DOHH2 (cell line): ENCODE data around the gene VPS52.

Source experiments
- H3F3A ChIP-seq: fragments of 200-600 bp; sonication (generic), shearing (Covaris generic); 2 replicates; pipeline ENCODE4 v1.6.0; 2016; ENCODE audit warnings: antibody characterized with exemption, mild to moderate bottlenecking; ENCODE audit not compliant: control insufficient read depth, insufficient read depth
- H3K27ac ChIP-seq: fragments of 200-600 bp; sonication (generic); 2 replicates; pipeline ENCODE4 v1.5.1; 2014; ENCODE audit warnings: low read depth, mild to moderate bottlenecking, low read length, moderate library complexity
- H3K27me3 ChIP-seq: fragments of 200-600 bp; sonication (generic); 2 replicates; pipeline ENCODE4 v1.6.1; 2014; ENCODE audit warnings: mild to moderate bottlenecking, low read length, mixed read lengths; ENCODE audit not compliant: control insufficient read depth
- H3K36me3 ChIP-seq: fragments of 200-600 bp; sonication (generic); 2 replicates; pipeline ENCODE4 v1.6.1; 2014; ENCODE audit warnings: mild to moderate bottlenecking, low read length, moderate library complexity, mixed read lengths; ENCODE audit not compliant: control insufficient read depth
- H3K4me1 ChIP-seq: fragments of 200-600 bp; sonication (generic); 2 replicates; pipeline ENCODE4 v1.6.1; 2014; ENCODE audit warnings: mild to moderate bottlenecking, low read length, mixed read lengths; ENCODE audit not compliant: control insufficient read depth
- H3K4me2 ChIP-seq: fragments of 200-600 bp; sonication (generic); 2 replicates; pipeline ENCODE4 v1.6.0; 2014; ENCODE audit warnings: mild to moderate bottlenecking, low read length, moderate library complexity
- H3K4me3 ChIP-seq: fragments of 200-600 bp; sonication (generic); 2 replicates; pipeline ENCODE4 v1.5.1; 2014; ENCODE audit warnings: mild to moderate bottlenecking, low read length, mixed read lengths
- H3K79me2 ChIP-seq: fragments of 200-600 bp; sonication (generic); 2 replicates; pipeline ENCODE4 v1.6.1; 2014; ENCODE audit warnings: mild to moderate bottlenecking, low read length, mixed read lengths; ENCODE audit not compliant: control insufficient read depth
- H3K9me2 ChIP-seq: fragments of 200-600 bp; sonication (generic); replicated peaks from 2 replicates; pipeline ENCODE4 v1.6.1; 2014; ENCODE audit warnings: mild to moderate bottlenecking, low read length, mixed read lengths; ENCODE audit not compliant: control insufficient read depth
- H3K9me3 ChIP-seq: fragments of 200-600 bp; sonication (generic); 2 replicates; pipeline ENCODE4 v1.6.1; 2014; ENCODE audit warnings: antibody characterized with exemption, low read length, mixed read lengths; ENCODE audit not compliant: control insufficient read depth, insufficient read depth
- H4K20me1 ChIP-seq: fragments of 200-600 bp; sonication (generic); 2 replicates; pipeline ENCODE4 v1.6.0; 2014; ENCODE audit warnings: low read depth, mild to moderate bottlenecking, antibody characterized with exemption, low read length, moderate library complexity; ENCODE audit not compliant: control insufficient read depth, insufficient read depth
- EZH2phosphoT487 ChIP-seq: fragments of 200-600 bp; sonication (generic); IDR thresholded peaks from 2 replicates; pipeline ENCODE4 v1.6.1; 2017; ENCODE audit warnings: borderline replicate concordance, mild to moderate bottlenecking, antibody characterized with exemption, low read length, moderate library complexity, mixed read lengths
- TF ChIP-seq, protein P1 (sequence below): fragments of 200-600 bp; sonication (generic); IDR thresholded peaks from one replicate; pipeline ENCODE4 v1.5.1; 2014; ENCODE audit warnings: antibody characterized with exemption, mild to moderate bottlenecking, low read depth, low read length; ENCODE audit not compliant: poor library complexity, severe bottlenecking

Gene VPS52

GRCh38 chr6:33201935-33202334 is 69.7 kb downstream of the VPS52 start:
- Histone ChIP-seq H4K20me1 (0 out of 2 replicates have a peak, but pooled peaks cover 3% of the 10 kb centered on the region), H3K27me3 (no peaks in the 10 kb centered on the region), H3K9me3 (no peaks in the 10 kb centered on the region), H3K36me3 (peaks cover 48% of the 10 kb centered on the region), H3K27ac (no peak overlapping the region), H3K79me2 (peaks cover 56% of the 10 kb centered on the region), H3K4me1 (peaks cover 60% of the 10 kb centered on the region), H3K4me3 (peak overlapping the region; percentile 91), H3K9me2 (no peaks in the 10 kb centered on the region), H3F3A (peaks cover 23% of the 10 kb centered on the region), H3K4me2 (peak overlapping the region; percentile 98)
- TF ChIP-seq, protein P1, sequence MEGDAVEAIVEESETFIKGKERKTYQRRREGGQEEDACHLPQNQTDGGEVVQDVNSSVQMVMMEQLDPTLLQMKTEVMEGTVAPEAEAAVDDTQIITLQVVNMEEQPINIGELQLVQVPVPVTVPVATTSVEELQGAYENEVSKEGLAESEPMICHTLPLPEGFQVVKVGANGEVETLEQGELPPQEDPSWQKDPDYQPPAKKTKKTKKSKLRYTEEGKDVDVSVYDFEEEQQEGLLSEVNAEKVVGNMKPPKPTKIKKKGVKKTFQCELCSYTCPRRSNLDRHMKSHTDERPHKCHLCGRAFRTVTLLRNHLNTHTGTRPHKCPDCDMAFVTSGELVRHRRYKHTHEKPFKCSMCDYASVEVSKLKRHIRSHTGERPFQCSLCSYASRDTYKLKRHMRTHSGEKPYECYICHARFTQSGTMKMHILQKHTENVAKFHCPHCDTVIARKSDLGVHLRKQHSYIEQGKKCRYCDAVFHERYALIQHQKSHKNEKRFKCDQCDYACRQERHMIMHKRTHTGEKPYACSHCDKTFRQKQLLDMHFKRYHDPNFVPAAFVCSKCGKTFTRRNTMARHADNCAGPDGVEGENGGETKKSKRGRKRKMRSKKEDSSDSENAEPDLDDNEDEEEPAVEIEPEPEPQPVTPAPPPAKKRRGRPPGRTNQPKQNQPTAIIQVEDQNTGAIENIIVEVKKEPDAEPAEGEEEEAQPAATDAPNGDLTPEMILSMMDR, result no peak
- TF ChIP-seq EZH2phosphoT487, result no peak

- Histone ChIP-seq H3K4me2 (peak overlapping the region; percentile 98), H3K27me3 (no peaks in the 10 kb centered on the region), H3K79me2 (peaks cover 56% of the 10 kb centered on the region), H3K9me3 (no peaks in the 10 kb centered on the region), H3K36me3 (peaks cover 54% of the 10 kb centered on the region), H4K20me1 (0 out of 2 replicates have a peak, but pooled peaks cover 4% of the 10 kb centered on the region), H3K4me3 (peak overlapping the region; percentile 91), H3F3A (peaks cover 22% of the 10 kb centered on the region), H3K9me2 (no peaks in the 10 kb centered on the region), H3K4me1 (peaks cover 57% of the 10 kb centered on the region), H3K27ac (peak overlapping the region; percentile 87)
- no peak for TF ChIP-seq EZH2phosphoT487
- TF ChIP-seq, protein P1, result no peak
Observed at GRCh38 chr6:33201147-33201545, 70.5 kb downstream of the VPS52 start.
